ENCODE measurements around the gene EXD3. TPM values are rescaled to one million over a fixed set of nuclear protein-coding genes. Genes with fewer than 3 reads are reported as not detected.

The EXD3 gene
- total and polyA plus RNA-seq, 9 of the 15 experiments (the other 6 are each of a cell fraction or from before 2014, with no cell fraction given) = 0.29 to 12.5 (median 3.9) TPM

DNA sequence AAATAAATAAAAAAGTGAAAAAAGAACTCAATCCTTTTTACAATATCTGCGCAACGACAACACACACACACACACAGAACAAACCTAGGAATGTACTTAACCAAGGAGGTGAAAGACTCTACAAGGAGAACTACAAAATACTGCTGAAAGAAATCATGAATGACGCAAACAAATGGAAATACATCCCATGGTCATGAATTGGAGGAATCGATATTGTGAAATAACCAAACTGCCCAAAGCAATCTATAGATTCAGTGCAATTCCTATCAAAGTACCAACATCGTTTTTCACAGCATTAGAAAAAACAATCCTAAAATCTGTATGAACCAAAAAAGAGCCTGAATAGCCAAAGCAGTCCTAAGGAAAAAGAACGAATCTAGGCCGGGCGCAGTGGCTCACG lies 91.0 kb downstream of the EXD3 start (continued):
- TF ChIP-seq, protein P1, sequence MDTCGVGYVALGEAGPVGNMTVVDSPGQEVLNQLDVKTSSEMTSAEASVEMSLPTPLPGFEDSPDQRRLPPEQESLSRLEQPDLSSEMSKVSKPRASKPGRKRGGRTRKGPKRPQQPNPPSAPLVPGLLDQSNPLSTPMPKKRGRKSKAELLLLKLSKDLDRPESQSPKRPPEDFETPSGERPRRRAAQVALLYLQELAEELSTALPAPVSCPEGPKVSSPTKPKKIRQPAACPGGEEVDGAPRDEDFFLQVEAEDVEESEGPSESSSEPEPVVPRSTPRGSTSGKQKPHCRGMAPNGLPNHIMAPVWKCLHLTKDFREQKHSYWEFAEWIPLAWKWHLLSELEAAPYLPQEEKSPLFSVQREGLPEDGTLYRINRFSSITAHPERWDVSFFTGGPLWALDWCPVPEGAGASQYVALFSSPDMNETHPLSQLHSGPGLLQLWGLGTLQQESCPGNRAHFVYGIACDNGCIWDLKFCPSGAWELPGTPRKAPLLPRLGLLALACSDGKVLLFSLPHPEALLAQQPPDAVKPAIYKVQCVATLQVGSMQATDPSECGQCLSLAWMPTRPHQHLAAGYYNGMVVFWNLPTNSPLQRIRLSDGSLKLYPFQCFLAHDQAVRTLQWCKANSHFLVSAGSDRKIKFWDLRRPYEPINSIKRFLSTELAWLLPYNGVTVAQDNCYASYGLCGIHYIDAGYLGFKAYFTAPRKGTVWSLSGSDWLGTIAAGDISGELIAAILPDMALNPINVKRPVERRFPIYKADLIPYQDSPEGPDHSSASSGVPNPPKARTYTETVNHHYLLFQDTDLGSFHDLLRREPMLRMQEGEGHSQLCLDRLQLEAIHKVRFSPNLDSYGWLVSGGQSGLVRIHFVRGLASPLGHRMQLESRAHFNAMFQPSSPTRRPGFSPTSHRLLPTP (IDR thresholded peaks at IDR 0.05; ENCODE audit: borderline replicate concordance, extremely low read depth, insufficient read length) = no peak
- TF ChIP-seq FOS (IDR thresholded peaks at IDR 0.05; ENCODE audit: extremely low read depth, insufficient read length) (no peak), ARHGAP35 (IDR thresholded peaks at IDR 0.05; ENCODE audit: partially characterized antibody) (no peak), HNRNPL (IDR thresholded peaks at IDR 0.05; ENCODE audit: low read depth, low read length) (no peak), SNIP1 (IDR thresholded peaks at IDR 0.05; ENCODE audit: low read depth) (no peak)
- TF ChIP-seq, protein P2, sequence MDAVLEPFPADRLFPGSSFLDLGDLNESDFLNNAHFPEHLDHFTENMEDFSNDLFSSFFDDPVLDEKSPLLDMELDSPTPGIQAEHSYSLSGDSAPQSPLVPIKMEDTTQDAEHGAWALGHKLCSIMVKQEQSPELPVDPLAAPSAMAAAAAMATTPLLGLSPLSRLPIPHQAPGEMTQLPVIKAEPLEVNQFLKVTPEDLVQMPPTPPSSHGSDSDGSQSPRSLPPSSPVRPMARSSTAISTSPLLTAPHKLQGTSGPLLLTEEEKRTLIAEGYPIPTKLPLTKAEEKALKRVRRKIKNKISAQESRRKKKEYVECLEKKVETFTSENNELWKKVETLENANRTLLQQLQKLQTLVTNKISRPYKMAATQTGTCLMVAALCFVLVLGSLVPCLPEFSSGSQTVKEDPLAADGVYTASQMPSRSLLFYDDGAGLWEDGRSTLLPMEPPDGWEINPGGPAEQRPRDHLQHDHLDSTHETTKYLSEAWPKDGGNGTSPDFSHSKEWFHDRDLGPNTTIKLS (IDR thresholded peaks at IDR 0.05; ENCODE audit: borderline replicate concordance, low read depth) = no peak

DNA sequence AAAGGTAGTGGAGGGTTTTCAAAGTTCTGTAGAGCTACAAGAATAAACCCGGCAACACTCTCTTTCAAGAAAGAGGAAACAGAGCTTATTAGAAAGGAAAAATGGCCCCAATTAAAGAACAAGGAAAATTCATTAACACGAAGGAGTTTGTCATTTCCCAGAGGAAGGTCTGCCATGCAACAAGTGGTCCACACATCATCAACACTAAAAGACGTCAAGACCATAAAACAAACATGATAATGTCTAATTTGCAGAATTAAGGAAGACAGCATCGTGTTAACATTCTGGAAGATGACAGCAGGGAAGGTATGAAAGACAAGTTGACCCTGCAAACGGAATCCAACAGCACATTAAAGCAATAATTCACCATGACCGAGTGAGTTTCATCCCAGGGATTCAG lies 92.3 kb downstream of the EXD3 start:
- Histone ChIP-seq H3K9ac (ENCODE audit: insufficient read depth in 1 of 2, low read depth in 2 of 2, low read length in 2 of 2) (no peak overlapping the region), H3K4me2 (ENCODE audit: insufficient read depth, low read length) (no peak overlapping the region), H4K20me1 (replicated peaks; ENCODE audit: control insufficient read depth, insufficient read depth, low read length) (no peaks in the 10 kb centered on the region), H2AFZ (ENCODE audit: low read depth, low read length) (no peak overlapping the region), H3K27ac (ENCODE audit: extremely low read depth, low read depth, low read length) (no peak overlapping the region), H3K79me2 (ENCODE audit: control insufficient read depth, insufficient read depth, low read length) (no peaks in the 10 kb centered on the region), H3K27me3 (ENCODE audit: control insufficient read depth in 2 of 2, insufficient read depth in 2 of 2, low read length in 2 of 2) (peaks cover 15 to 36% of the 10 kb centered on the region in 2 experiments; a peak in 4 of 5 replicates), H3K4me3 (no peak overlapping the region), H3K4me1 (replicated peaks in 1 of 2; ENCODE audit: control insufficient read depth in 2 of 2, insufficient read depth in 2 of 2, low read length in 2 of 2) (no peaks in the 10 kb centered on the region; a peak in 1 of 5 replicates), H3K9me1 (ENCODE audit: control insufficient read depth, insufficient read depth, low read length) (no peaks in the 10 kb centered on the region), H3K9me3 (replicated peaks; ENCODE audit: control insufficient read depth, insufficient read depth, low read depth, low read length) (no peaks in the 10 kb centered on the region; the same call in 1 of the 2 replicates), H3K36me3 (ENCODE audit: control insufficient read depth, insufficient read depth, low read length) (no peaks in the 10 kb centered on the region)
- POLR2A ChIA-PET = no interaction called here
- in situ Hi-C loops (cut with MboI) = no loop called here
- FAIRE-seq = no peak
- DNase-seq (ENCODE audit: extremely low read depth in 1 of 4, low spot score in 3 of 4) = no peak
- no peak for ATAC-seq
- intact Hi-C loops (cut with micrococcal nuclease) = no loop called here
- BruUV-seq (replicated peaks) = no TSS peak
- CTCF ChIA-PET (ENCODE audit: low intra/inter-chr PET ratio) = no interaction called here
- WGBS (ENCODE audit: insufficient coverage, low coverage, missing lambda C conversion rate) = 4% methylated on average over 6 of the region's 6 CpGs
- TF ChIP-seq, protein P3, sequence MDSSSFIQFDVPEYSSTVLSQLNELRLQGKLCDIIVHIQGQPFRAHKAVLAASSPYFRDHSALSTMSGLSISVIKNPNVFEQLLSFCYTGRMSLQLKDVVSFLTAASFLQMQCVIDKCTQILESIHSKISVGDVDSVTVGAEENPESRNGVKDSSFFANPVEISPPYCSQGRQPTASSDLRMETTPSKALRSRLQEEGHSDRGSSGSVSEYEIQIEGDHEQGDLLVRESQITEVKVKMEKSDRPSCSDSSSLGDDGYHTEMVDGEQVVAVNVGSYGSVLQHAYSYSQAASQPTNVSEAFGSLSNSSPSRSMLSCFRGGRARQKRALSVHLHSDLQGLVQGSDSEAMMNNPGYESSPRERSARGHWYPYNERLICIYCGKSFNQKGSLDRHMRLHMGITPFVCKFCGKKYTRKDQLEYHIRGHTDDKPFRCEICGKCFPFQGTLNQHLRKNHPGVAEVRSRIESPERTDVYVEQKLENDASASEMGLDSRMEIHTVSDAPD (CRISPR knock-in tag; IDR thresholded peaks at IDR 0.05) = no peak
- no peak for TF ChIP-seq SETDB1 (IDR thresholded peaks at IDR 0.05; ENCODE audit: low read length)
- no peak for TF ChIP-seq EWSR1 (IDR thresholded peaks at IDR 0.05; ENCODE audit: borderline replicate concordance, low read depth, partially characterized antibody)
- TF ChIP-seq CCAR2 (IDR thresholded peaks at IDR 0.05; ENCODE audit: low read depth, low read length) = no peak
- TF ChIP-seq, protein P4, sequence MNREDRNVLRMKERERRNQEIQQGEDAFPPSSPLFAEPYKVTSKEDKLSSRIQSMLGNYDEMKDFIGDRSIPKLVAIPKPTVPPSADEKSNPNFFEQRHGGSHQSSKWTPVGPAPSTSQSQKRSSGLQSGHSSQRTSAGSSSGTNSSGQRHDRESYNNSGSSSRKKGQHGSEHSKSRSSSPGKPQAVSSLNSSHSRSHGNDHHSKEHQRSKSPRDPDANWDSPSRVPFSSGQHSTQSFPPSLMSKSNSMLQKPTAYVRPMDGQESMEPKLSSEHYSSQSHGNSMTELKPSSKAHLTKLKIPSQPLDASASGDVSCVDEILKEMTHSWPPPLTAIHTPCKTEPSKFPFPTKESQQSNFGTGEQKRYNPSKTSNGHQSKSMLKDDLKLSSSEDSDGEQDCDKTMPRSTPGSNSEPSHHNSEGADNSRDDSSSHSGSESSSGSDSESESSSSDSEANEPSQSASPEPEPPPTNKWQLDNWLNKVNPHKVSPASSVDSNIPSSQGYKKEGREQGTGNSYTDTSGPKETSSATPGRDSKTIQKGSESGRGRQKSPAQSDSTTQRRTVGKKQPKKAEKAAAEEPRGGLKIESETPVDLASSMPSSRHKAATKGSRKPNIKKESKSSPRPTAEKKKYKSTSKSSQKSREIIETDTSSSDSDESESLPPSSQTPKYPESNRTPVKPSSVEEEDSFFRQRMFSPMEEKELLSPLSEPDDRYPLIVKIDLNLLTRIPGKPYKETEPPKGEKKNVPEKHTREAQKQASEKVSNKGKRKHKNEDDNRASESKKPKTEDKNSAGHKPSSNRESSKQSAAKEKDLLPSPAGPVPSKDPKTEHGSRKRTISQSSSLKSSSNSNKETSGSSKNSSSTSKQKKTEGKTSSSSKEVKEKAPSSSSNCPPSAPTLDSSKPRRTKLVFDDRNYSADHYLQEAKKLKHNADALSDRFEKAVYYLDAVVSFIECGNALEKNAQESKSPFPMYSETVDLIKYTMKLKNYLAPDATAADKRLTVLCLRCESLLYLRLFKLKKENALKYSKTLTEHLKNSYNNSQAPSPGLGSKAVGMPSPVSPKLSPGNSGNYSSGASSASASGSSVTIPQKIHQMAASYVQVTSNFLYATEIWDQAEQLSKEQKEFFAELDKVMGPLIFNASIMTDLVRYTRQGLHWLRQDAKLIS (CRISPR knock-in tag; IDR thresholded peaks at IDR 0.05) = no peak
- no peak for TF ChIP-seq RBFOX2 (IDR thresholded peaks at IDR 0.05; ENCODE audit: low read depth, low read length)
